SK-N-SH (cell line): Measurements from ENCODE around the gene INO80. TPM values are rescaled to one million over a fixed set of nuclear protein-coding genes. Genes with fewer than 3 reads are reported as not detected.
"Not testable (repeated sequence)": the region's sequence is repeated elsewhere in the genome, so short reads cannot be mapped to it uniquely, and the experiment has no call there.

Experiments
- CTCF ChIA-PET: fragments of 300-600, 350-600 bp; formaldehyde crosslinking; extraction: SDS; loops from one replicate; lab custom pipeline; 2021; lab: Yijun Ruan, JAX
- POLR2A ChIA-PET: fragments of 350-600 bp; sonication (Branson Sonifier 250); formaldehyde crosslinking; extraction: SDS; loops from one replicate; lab custom pipeline; 2020; ENCODE audit warnings: antibody characterized with exemption, inconsistent platforms; lab: Yijun Ruan, JAX
- DNase-seq: peaks from one replicate; pipeline ENCODE4 v3.0.0; 2012
- H2AFZ ChIP-seq: fragments of 200-600 bp; sonication (generic); 2 replicates; pipeline ENCODE4 v1.8.1; 2016; ENCODE audit warnings: antibody characterized with exemption, mild to moderate bottlenecking, low read depth
- H3F3A ChIP-seq: fragments of 200-600 bp; sonication (generic); replicated peaks from 2 replicates; pipeline ENCODE3; 2016; ENCODE audit warnings: antibody characterized with exemption, mild to moderate bottlenecking; ENCODE audit not compliant: insufficient read depth
- H3K27ac ChIP-seq, 2 experiments: fragments of 200-500 bp in 1 of 2; fragments of 200-600 bp in 1 of 2; sonication (Bioruptor generic) in 1 of 2; sonication (generic), shearing (Covaris generic) in 1 of 2; 2 replicates each; pipeline versions ENCODE4 v1.5.1 to v1.6.1; 2014 to 2016; ENCODE audit warnings: low read depth in 2 of 2, inconsistent platforms in 1 of 2, low read length in 1 of 2, mild to moderate bottlenecking in 1 of 2, mixed read lengths in 1 of 2
- H3K27me3 ChIP-seq: fragments of 200-600 bp; sonication (generic), shearing (Covaris generic); 2 replicates; pipeline ENCODE4 v1.6.1; 2016; ENCODE audit warnings: mixed run types; ENCODE audit not compliant: insufficient read depth
- H3K36me3 ChIP-seq, 2 experiments: fragments of 200-500 bp in 1 of 2; fragments of 200-600 bp in 1 of 2; sonication (Bioruptor generic) in 1 of 2; sonication (generic) in 1 of 2; replicated peaks in 1 of 2; 2 replicates each; pipeline versions ENCODE3 to v1.5.1; 2014 to 2016; ENCODE audit warnings: low read length in 1 of 2, mild to moderate bottlenecking in 1 of 2; ENCODE audit not compliant: insufficient read depth in 2 of 2, control insufficient read depth in 1 of 2
- H3K4me1 ChIP-seq, 2 experiments: fragments of 200-500 bp in 1 of 2; fragments of 200-600 bp in 1 of 2; sonication (Bioruptor generic) in 1 of 2; sonication (generic), shearing (Covaris generic) in 1 of 2; 2 replicates each; pipeline versions ENCODE4 v1.5.1 to v1.6.1; 2014 to 2016; ENCODE audit warnings: low read depth in 1 of 2, low read length in 1 of 2, mixed run types in 1 of 2; ENCODE audit not compliant: insufficient read depth in 2 of 2, control insufficient read depth in 1 of 2
- H3K4me2 ChIP-seq: fragments of 200-600 bp; sonication (generic), shearing (Covaris generic); 2 replicates; pipeline ENCODE4 v1.6.1; 2017; ENCODE audit warnings: mixed run types
- H3K4me3 ChIP-seq, 2 experiments: fragments of 200-500 bp in 1 of 2; fragments of 200-600 bp in 1 of 2; sonication (Bioruptor generic) in 1 of 2; sonication (generic), shearing (Covaris generic) in 1 of 2; 2 replicates each; pipeline versions ENCODE4 v1.5.1 to v1.8.1; 2014 to 2016; ENCODE audit warnings: low read depth in 2 of 2, inconsistent platforms in 1 of 2, low read length in 1 of 2, mild to moderate bottlenecking in 1 of 2, mixed read lengths in 1 of 2, moderate library complexity in 1 of 2
- H3K79me2 ChIP-seq: fragments of 200-600 bp; sonication (generic); 2 replicates; pipeline ENCODE4 v1.8.1; 2017; ENCODE audit warnings: mild to moderate bottlenecking; ENCODE audit not compliant: insufficient read depth
- H3K9ac ChIP-seq: fragments of 200-600 bp; sonication (generic); 2 replicates; pipeline ENCODE4 v1.6.1; 2017; ENCODE audit warnings: mixed run types
- H3K9me2 ChIP-seq: fragments of 200-600 bp; sonication (generic); 2 replicates; pipeline ENCODE4 v1.6.1; 2017; ENCODE audit warnings: mixed run types
- H3K9me3 ChIP-seq: fragments of 200-600 bp; sonication (generic); 2 replicates; pipeline ENCODE4 v1.6.1; 2017; ENCODE audit warnings: mixed run types, mild to moderate bottlenecking, moderate library complexity
- H4K20me1 ChIP-seq: fragments of 200-600 bp; sonication (generic); 2 replicates; pipeline ENCODE4 v1.6.1; 2017; ENCODE audit warnings: mild to moderate bottlenecking, mixed run types; ENCODE audit not compliant: insufficient read depth
- ELF1 ChIP-seq: IDR thresholded peaks from 2 replicates; pipeline ENCODE4 v1.4.0; 2012
- EZH2phosphoT487 ChIP-seq: fragments of 200-600 bp; sonication (generic); IDR thresholded peaks from 2 replicates; pipeline ENCODE4 v1.6.1; 2017; ENCODE audit warnings: low read depth, mixed run types, mild to moderate bottlenecking, antibody characterized with exemption, moderate library complexity, borderline replicate concordance
- FOSL2 ChIP-seq: IDR thresholded peaks from 2 replicates; pipeline ENCODE4 v1.4.0; 2012; ENCODE audit warnings: low read depth, mild to moderate bottlenecking, moderate library complexity, borderline replicate concordance
- NFIC ChIP-seq: IDR thresholded peaks from 2 replicates; pipeline ENCODE4 v1.4.0; 2012; ENCODE audit warnings: borderline replicate concordance
- PBX3 ChIP-seq: IDR thresholded peaks from 2 replicates; pipeline ENCODE4; 2012
- RAD21 ChIP-seq: IDR thresholded peaks from 2 replicates; pipeline ENCODE4 v1.6.1; 2012; ENCODE audit warnings: mild to moderate bottlenecking, low read length
- RFX5 ChIP-seq: IDR thresholded peaks from 2 replicates; pipeline ENCODE4 v1.6.1; 2012; ENCODE audit warnings: mild to moderate bottlenecking, improper control_type of control experiment, low read length
- SIN3A ChIP-seq: IDR thresholded peaks from 2 replicates; pipeline ENCODE4 v1.6.1; 2012; ENCODE audit warnings: low read depth, mild to moderate bottlenecking, low read length, moderate library complexity, borderline replicate concordance
- TAF1 ChIP-seq: IDR thresholded peaks from 2 replicates; pipeline ENCODE4 v1.6.1; 2012; ENCODE audit warnings: low read depth, mild to moderate bottlenecking, low read length, moderate library complexity, borderline replicate concordance
- TCF12 ChIP-seq: IDR thresholded peaks from 2 replicates; pipeline ENCODE4 v1.4.0; 2012
- TEAD4 ChIP-seq: IDR thresholded peaks from 2 replicates; pipeline ENCODE4 v1.4.0; 2012; ENCODE audit warnings: mild to moderate bottlenecking, borderline replicate concordance; ENCODE audit not compliant: insufficient read depth
- USF1 ChIP-seq: IDR thresholded peaks from 2 replicates; pipeline ENCODE4 v1.4.0; 2012; ENCODE audit warnings: low read depth, borderline replicate concordance
- WGBS: methylation state at CpG from one replicate; pipeline ENCODE4 v1.1.6; 2017; ENCODE audit warnings: low lambda C conversion rate; 5-methylcytosine and 5-hydroxymethylcytosine counted together
- polyA plus RNA-seq, 3 experiments: library from polyadenylated mRNA; depleted of rRNA; stranded (reverse); fragments of >200 nt; gene quantifications; 2 replicates each; pipeline ENCODE4 v1.2.3, GENCODE V29; 2012
- TF ChIP-seq, protein P1 (sequence below): fragments of 150-350 bp; IDR thresholded peaks from 2 replicates; pipeline ENCODE4 v1.6.1; 2017; ENCODE audit warnings: antibody characterized with exemption, low read length, low read depth, borderline replicate concordance
- TF ChIP-seq, protein P2 (sequence below): IDR thresholded peaks from 2 replicates; pipeline ENCODE4 v1.6.1; 2012; ENCODE audit warnings: mild to moderate bottlenecking, low read depth, low read length, moderate library complexity

INO80 gene
- polyA plus RNA-seq, 1 of the 3 experiments (the other 2 are of a cell fraction) = 4.6 TPM

- TF ChIP-seq, protein P1, sequence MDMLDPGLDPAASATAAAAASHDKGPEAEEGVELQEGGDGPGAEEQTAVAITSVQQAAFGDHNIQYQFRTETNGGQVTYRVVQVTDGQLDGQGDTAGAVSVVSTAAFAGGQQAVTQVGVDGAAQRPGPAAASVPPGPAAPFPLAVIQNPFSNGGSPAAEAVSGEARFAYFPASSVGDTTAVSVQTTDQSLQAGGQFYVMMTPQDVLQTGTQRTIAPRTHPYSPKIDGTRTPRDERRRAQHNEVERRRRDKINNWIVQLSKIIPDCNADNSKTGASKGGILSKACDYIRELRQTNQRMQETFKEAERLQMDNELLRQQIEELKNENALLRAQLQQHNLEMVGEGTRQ = no peak
- TF ChIP-seq EZH2phosphoT487 (no peak), NFIC (no peak), SIN3A (no peak), RFX5 (no peak), FOSL2 (no peak), TAF1 (no peak)
These were observed 160.8 kb downstream of the INO80 start (continued) for GRCh38 chr15:40955141-40955903.

DNA sequence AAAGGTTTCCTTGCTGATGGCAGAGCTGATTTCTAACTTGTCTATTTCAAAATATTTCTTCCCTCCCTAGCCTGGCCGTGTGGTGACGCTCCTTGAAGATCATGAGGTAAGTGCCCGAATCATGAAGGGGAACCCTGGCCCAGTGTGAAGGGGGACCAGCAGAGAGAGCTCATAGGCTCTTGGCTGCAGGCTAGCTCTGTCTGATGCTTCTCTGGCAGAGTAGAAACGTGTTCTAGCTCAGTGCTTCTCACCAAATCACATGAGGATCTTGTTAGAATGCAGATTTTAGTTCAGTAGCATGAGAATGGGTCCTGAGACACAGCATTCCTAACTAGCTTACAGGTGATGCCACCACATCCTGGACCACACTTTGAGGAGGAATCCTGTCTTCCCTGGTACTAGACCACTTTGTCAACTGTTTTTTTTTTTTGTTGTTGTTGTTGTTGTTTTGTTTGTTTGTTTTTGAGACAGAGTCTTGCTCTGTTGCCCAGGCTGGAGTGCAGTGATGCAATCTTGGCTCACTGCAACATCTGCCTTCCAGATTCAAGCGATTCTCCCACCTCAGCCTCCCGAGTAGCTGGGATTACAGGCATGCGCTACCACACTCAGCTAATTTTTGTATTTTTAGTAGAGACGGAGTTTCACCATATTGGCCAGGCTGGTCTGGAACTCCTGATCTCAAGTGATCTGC is 161.8 kb downstream of the INO80 start:
- H3K27ac ChIP-seq, H3K9me3 ChIP-seq, DNase-seq, H3K36me3 ChIP-seq, H3F3A ChIP-seq, H3K27me3 ChIP-seq, H3K9me2 ChIP-seq: not testable (repeated sequence)
- H4K20me1 ChIP-seq = peaks cover 21% of the 10 kb centered on the region
- peak overlapping the region; percentile 76 to 90 for H3K4me3 ChIP-seq
- ChIA-PET POLR2A (interaction anchor here (0.6 to 5.1 kb wide), 8 partner anchors 8 to 203 kb away, joined by 3 to 47 read pairs (median 4); partner anchors contain the start of gene DLL4), CTCF (interaction anchor here (0.6 to 7.2 kb wide), 7 partner anchors 13 to 277 kb away, joined by 3 to 66 read pairs (median 4); partner anchors contain the start of genes CHP1 and EXD1)
- H3K79me2 ChIP-seq = peaks cover 17% of the 10 kb centered on the region
- H3K4me2 ChIP-seq = peak overlapping the region; percentile 77
- peak overlapping the region; percentile 75; the same call in 1 of the 2 replicates for H3K9ac ChIP-seq
- peak overlapping the region; percentile 78; the same call in 1 of the 2 replicates for H2AFZ ChIP-seq
- WGBS = 60% methylated on average over 8 of the region's 8 CpGs
- H3K4me1 ChIP-seq = peaks cover 18 to 44% of the 10 kb centered on the region in 2 experiments; a peak in 3 of 4 replicates

- Histone ChIP-seq H3K4me2 (peak overlapping the region; percentile 77), H4K20me1 (peaks cover 21% of the 10 kb centered on the region), H3K27me3 (no peaks in the 10 kb centered on the region), H3F3A (no peaks in the 10 kb centered on the region), H3K4me3 (peak overlapping the region; percentile 76 to 90), H3K36me3 (no peaks in the 10 kb centered on the region), H3K27ac (peak overlapping the region in 1 of 2 experiments; percentile 77; a peak in 1 of 4 replicates), H3K9ac (peak overlapping the region; percentile 75), H3K9me3 (no peaks in the 10 kb centered on the region), H2AFZ (peak overlapping the region; percentile 78), H3K4me1 (peaks cover 18 to 44% of the 10 kb centered on the region in 2 experiments; a peak in 3 of 4 replicates), H3K9me2 (no peaks in the 10 kb centered on the region), H3K79me2 (peaks cover 17% of the 10 kb centered on the region)
- 0% methylated on average over 11 of the region's 17 CpGs for WGBS
- DNase-seq = no peak
- CTCF ChIA-PET = interaction anchor here (0.6 to 7.2 kb wide), 12 partner anchors 10 to 277 kb away, joined by 3 to 66 read pairs (median 6); partner anchors contain the start of genes CHP1 and EXD1
- POLR2A ChIA-PET = interaction anchor here (0.6 to 5.1 kb wide), 10 partner anchors 11 to 162 kb away, joined by 3 to 47 read pairs (median 4); partner anchors contain the start of genes DLL4 and INO80
- TF ChIP-seq FOSL2 = no peak
- no peak for TF ChIP-seq TEAD4
- TF ChIP-seq, protein P2, sequence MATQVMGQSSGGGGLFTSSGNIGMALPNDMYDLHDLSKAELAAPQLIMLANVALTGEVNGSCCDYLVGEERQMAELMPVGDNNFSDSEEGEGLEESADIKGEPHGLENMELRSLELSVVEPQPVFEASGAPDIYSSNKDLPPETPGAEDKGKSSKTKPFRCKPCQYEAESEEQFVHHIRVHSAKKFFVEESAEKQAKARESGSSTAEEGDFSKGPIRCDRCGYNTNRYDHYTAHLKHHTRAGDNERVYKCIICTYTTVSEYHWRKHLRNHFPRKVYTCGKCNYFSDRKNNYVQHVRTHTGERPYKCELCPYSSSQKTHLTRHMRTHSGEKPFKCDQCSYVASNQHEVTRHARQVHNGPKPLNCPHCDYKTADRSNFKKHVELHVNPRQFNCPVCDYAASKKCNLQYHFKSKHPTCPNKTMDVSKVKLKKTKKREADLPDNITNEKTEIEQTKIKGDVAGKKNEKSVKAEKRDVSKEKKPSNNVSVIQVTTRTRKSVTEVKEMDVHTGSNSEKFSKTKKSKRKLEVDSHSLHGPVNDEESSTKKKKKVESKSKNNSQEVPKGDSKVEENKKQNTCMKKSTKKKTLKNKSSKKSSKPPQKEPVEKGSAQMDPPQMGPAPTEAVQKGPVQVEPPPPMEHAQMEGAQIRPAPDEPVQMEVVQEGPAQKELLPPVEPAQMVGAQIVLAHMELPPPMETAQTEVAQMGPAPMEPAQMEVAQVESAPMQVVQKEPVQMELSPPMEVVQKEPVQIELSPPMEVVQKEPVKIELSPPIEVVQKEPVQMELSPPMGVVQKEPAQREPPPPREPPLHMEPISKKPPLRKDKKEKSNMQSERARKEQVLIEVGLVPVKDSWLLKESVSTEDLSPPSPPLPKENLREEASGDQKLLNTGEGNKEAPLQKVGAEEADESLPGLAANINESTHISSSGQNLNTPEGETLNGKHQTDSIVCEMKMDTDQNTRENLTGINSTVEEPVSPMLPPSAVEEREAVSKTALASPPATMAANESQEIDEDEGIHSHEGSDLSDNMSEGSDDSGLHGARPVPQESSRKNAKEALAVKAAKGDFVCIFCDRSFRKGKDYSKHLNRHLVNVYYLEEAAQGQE = no peak
- no peak for TF ChIP-seq ELF1
- no peak for TF ChIP-seq USF1
- no peak for TF ChIP-seq RAD21
- no peak for TF ChIP-seq PBX3
- TF ChIP-seq TCF12 = no peak
- TF ChIP-seq SIN3A = no peak
These were observed 162.4 kb downstream of the INO80 start for GRCh38 chr15:40953713-40954074.
